Measurements from ENCODE around the gene AOAH. TPM values are rescaled to one million over a fixed set of nuclear protein-coding genes. Genes with fewer than 3 reads are reported as not detected.

AOAH gene
- total RNA-seq, 1 experiment from 2014 or later = 0.39 TPM

GRCh38 chr7:36668080-36668479 lies 56.2 kb downstream of the AOAH start:
- Histone ChIP-seq H4K8ac (replicated peaks; ENCODE audit: insufficient read length, low read depth, low read length) (no peak overlapping the region), H2BK20ac (ENCODE audit: low read depth, low read length, poor library complexity, severe bottlenecking) (no peak overlapping the region), H2AK5ac (ENCODE audit: insufficient read length, low read length) (no peak overlapping the region), H2BK15ac (ENCODE audit: low read depth, low read length) (no peak overlapping the region), H3K14ac (ENCODE audit: insufficient read depth, low read length) (no peak overlapping the region), H3K23me2 (ENCODE audit: insufficient read length, low read depth, low read length, poor library complexity, severe bottlenecking) (no peaks in the 10 kb centered on the region), H4K20me1 (ENCODE audit: control insufficient read depth, insufficient read depth, insufficient read length) (no peaks in the 10 kb centered on the region), H3K79me1 (ENCODE audit: insufficient read depth, low read depth, low read length, poor library complexity, severe bottlenecking) (no peaks in the 10 kb centered on the region), H3K4me1 (ENCODE audit: insufficient read depth, low read length) (no peaks in the 10 kb centered on the region), H3T11ph (ENCODE audit: low read length) (no peak overlapping the region), H3K4ac (ENCODE audit: low read depth, low read length) (no peak overlapping the region), H3K9me3 (ENCODE audit: control insufficient read depth, low read depth, low read length) (no peaks in the 10 kb centered on the region), H3K79me2 (ENCODE audit: insufficient read depth, low read length) (no peaks in the 10 kb centered on the region), H2BK5ac (ENCODE audit: insufficient read length, low read length) (no peak overlapping the region), H2AFZ (ENCODE audit: low read length) (no peak overlapping the region), H3K4me2 (ENCODE audit: insufficient read depth, insufficient read length, low read length) (no peak overlapping the region), H2BK12ac (ENCODE audit: insufficient read length, low read depth, low read length) (no peak overlapping the region), H3K27ac (ENCODE audit: insufficient read length, low read depth, low read length) (no peak overlapping the region), H4K91ac (ENCODE audit: insufficient read length, low read depth, low read length) (no peak overlapping the region), H3K56ac (ENCODE audit: insufficient read length, low read depth, low read length) (no peak overlapping the region), H3K18ac (ENCODE audit: insufficient read length, low read depth, low read length) (no peak overlapping the region), H3K27me3 (ENCODE audit: insufficient read depth, low read length) (no peaks in the 10 kb centered on the region), H3K9ac (ENCODE audit: extremely low read depth, insufficient read length, low read length) (no peak overlapping the region), H4K5ac (ENCODE audit: insufficient read length, low read depth, low read length) (no peak overlapping the region), H3K23ac (ENCODE audit: insufficient read length, low read depth, low read length) (no peak overlapping the region), H2BK120ac (ENCODE audit: low read depth, low read length, poor library complexity, severe bottlenecking) (no peak overlapping the region)
- Mint-ChIP-seq H3K4me1 (peaks cover 8 to 9% of the 10 kb centered on the region in 2 experiments), H3K27ac (no peak overlapping the region), H3K36me3 (ENCODE audit: insufficient read depth in 1 of 3, low read depth in 3 of 3) (no peaks in the 10 kb centered on the region; a peak in 1 of 7 replicates), H3K9me3 (peaks cover 0 to 4% of the 10 kb centered on the region in 2 experiments; a peak in 1 of 5 replicates), H3K27me3 (ENCODE audit: low read depth) (no peaks in the 10 kb centered on the region), H3K4me3 (no peak overlapping the region)
- TF ChIP-seq, protein P1, sequence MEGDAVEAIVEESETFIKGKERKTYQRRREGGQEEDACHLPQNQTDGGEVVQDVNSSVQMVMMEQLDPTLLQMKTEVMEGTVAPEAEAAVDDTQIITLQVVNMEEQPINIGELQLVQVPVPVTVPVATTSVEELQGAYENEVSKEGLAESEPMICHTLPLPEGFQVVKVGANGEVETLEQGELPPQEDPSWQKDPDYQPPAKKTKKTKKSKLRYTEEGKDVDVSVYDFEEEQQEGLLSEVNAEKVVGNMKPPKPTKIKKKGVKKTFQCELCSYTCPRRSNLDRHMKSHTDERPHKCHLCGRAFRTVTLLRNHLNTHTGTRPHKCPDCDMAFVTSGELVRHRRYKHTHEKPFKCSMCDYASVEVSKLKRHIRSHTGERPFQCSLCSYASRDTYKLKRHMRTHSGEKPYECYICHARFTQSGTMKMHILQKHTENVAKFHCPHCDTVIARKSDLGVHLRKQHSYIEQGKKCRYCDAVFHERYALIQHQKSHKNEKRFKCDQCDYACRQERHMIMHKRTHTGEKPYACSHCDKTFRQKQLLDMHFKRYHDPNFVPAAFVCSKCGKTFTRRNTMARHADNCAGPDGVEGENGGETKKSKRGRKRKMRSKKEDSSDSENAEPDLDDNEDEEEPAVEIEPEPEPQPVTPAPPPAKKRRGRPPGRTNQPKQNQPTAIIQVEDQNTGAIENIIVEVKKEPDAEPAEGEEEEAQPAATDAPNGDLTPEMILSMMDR (conservative IDR thresholded peaks at IDR 0.05) = no peak
- DNase-seq = no peak
- no CpG with 5 or more reads among the region's 3 CpGs for WGBS (ENCODE audit: extremely low coverage, insufficient read length, low lambda C conversion rate)

Measured in H9 (cell line).